DND-41 (cell line): ENCODE results near the gene CDS2.

Experiments
- CTCF ChIP-seq: IDR thresholded peaks from 2 replicates; pipeline ENCODE4 v1.5.1; 2012; ENCODE audit warnings: borderline replicate concordance, low read length, moderate library complexity, mild to moderate bottlenecking; ENCODE audit not compliant: poor library complexity, severe bottlenecking; ENCODE audit errors: extremely low read depth
- EZH2 ChIP-seq: IDR thresholded peaks from 3 replicates; pipeline ENCODE4 v1.6.1; 2012; ENCODE audit warnings: borderline replicate concordance, low read depth, mild to moderate bottlenecking, moderate library complexity, low read length, inconsistent platforms; ENCODE audit not compliant: severe bottlenecking

- no peak for TF ChIP-seq CTCF
- TF ChIP-seq EZH2 = no peak
These were observed 17.0 kb downstream of the CDS2 start for GRCh38 chr20:5143851-5144250.
